Measurements from ENCODE around the gene CYTH3. TPM values are rescaled to one million over a fixed set of nuclear protein-coding genes. Genes with fewer than 3 reads are reported as not detected.
"Not testable (repeated sequence)": the region's sequence is repeated elsewhere in the genome, so short reads cannot be mapped to it uniquely, and the experiment has no call there.

The CYTH3 gene
- total RNA-seq, 1 donor from 2014 or later: 24.1 TPM

GRCh38 chr7:6151994-6152735 lies 120.3 kb downstream of the CYTH3 start:
- no peaks in the 10 kb centered on the region for H3K27me3 Mint-ChIP-seq (ENCODE audit: low read depth)
- peaks cover 18% of the 10 kb centered on the region for H3K36me3 Mint-ChIP-seq (ENCODE audit: low read depth)
- H3K4me3 Mint-ChIP-seq: no peak overlapping the region
- no peaks in the 10 kb centered on the region for H3K4me1 Mint-ChIP-seq
- no peaks in the 10 kb centered on the region for H3K9me3 Mint-ChIP-seq
- no peak overlapping the region for H3K27ac Mint-ChIP-seq (ENCODE audit: unreplicated experiment)
- TF ChIP-seq CTCF (conservative IDR thresholded peaks at IDR 0.05): no peak
- DNase-seq (ENCODE audit: low read depth, low spot score): no peak

GRCh38 chr7:6151527-6151926 lies 120.9 kb downstream of the CYTH3 start:
- H3K27ac Mint-ChIP-seq (ENCODE audit: unreplicated experiment): not testable (repeated sequence)

GRCh38 chr7:6149996-6150395 lies 122.4 kb downstream of the CYTH3 start:
- Mint-ChIP-seq H3K27ac (ENCODE audit: unreplicated experiment) (no peak overlapping the region), H3K36me3 (ENCODE audit: low read depth) (peaks cover 18% of the 10 kb centered on the region), H3K27me3 (ENCODE audit: low read depth) (no peaks in the 10 kb centered on the region), H3K9me3 (no peaks in the 10 kb centered on the region), H3K4me1 (no peaks in the 10 kb centered on the region), H3K4me3 (no peak overlapping the region)
- no peak for DNase-seq (ENCODE audit: low read depth, low spot score)
- no peak for TF ChIP-seq CTCF (conservative IDR thresholded peaks at IDR 0.05)

More at GRCh38 chr7:6151527-6151926, 120.9 kb downstream of the CYTH3 start:
- DNase-seq (ENCODE audit: low read depth, low spot score); H3K27me3 Mint-ChIP-seq (ENCODE audit: low read depth); H3K4me1 Mint-ChIP-seq; H3K9me3 Mint-ChIP-seq; H3K4me3 Mint-ChIP-seq: not testable (repeated sequence)
- peaks cover 15% of the 10 kb centered on the region for H3K36me3 Mint-ChIP-seq (ENCODE audit: low read depth)

- Mint-ChIP-seq H3K27me3 (ENCODE audit: low read depth) (no peaks in the 10 kb centered on the region), H3K36me3 (ENCODE audit: low read depth) (peaks cover 18% of the 10 kb centered on the region), H3K4me1 (no peaks in the 10 kb centered on the region), H3K27ac (ENCODE audit: unreplicated experiment) (no peak overlapping the region), H3K4me3 (no peak overlapping the region), H3K9me3 (no peaks in the 10 kb centered on the region)
- TF ChIP-seq CTCF (conservative IDR thresholded peaks at IDR 0.05): no peak
- no peak for DNase-seq (ENCODE audit: low read depth, low spot score)
These were observed 123.6 kb downstream of the CYTH3 start for GRCh38 chr7:6148724-6149360.

- DNase-seq (ENCODE audit: low read depth, low spot score): no peak
- H3K4me3 Mint-ChIP-seq: no peak overlapping the region
- no peaks in the 10 kb centered on the region for H3K9me3 Mint-ChIP-seq
- no peaks in the 10 kb centered on the region for H3K4me1 Mint-ChIP-seq
- TF ChIP-seq CTCF (conservative IDR thresholded peaks at IDR 0.05): no peak
- H3K27me3 Mint-ChIP-seq (ENCODE audit: low read depth): no peaks in the 10 kb centered on the region
- H3K36me3 Mint-ChIP-seq (ENCODE audit: low read depth): peaks cover 18% of the 10 kb centered on the region
- H3K27ac Mint-ChIP-seq (ENCODE audit: unreplicated experiment): no peak overlapping the region
These were observed 124.8 kb downstream of the CYTH3 start for GRCh38 chr7:6147627-6148026.

GRCh38 chr7:6146666-6147065 lies 125.8 kb downstream of the CYTH3 start:
- no peak for TF ChIP-seq CTCF (conservative IDR thresholded peaks at IDR 0.05)
- Mint-ChIP-seq H3K4me3 (no peak overlapping the region), H3K4me1 (no peaks in the 10 kb centered on the region), H3K36me3 (ENCODE audit: low read depth) (peaks cover 17% of the 10 kb centered on the region), H3K9me3 (no peaks in the 10 kb centered on the region), H3K27ac (ENCODE audit: unreplicated experiment) (no peak overlapping the region), H3K27me3 (ENCODE audit: low read depth) (no peaks in the 10 kb centered on the region)
- no peak for DNase-seq (ENCODE audit: low read depth, low spot score)
